GM12878 (cell line): ENCODE measurements around the gene KAT2B.

ENCODE experiments used
- CTCF ChIP-seq, 3 experiments: IDR thresholded peaks in 2 of 3; conservative IDR thresholded peaks in 1 of 3; 2 replicates each; pipeline ENCODE4 v1.5.1; 2011; ENCODE audit warnings: low read depth in 3 of 3, low read length in 3 of 3, mild to moderate bottlenecking in 3 of 3, control low read depth in 2 of 3, moderate library complexity in 2 of 3, inconsistent platforms in 1 of 3, mixed read lengths in 1 of 3; ENCODE audit not compliant: control insufficient read depth in 2 of 3, insufficient read depth in 1 of 3; ENCODE audit errors: extremely low read depth in 1 of 3
- FOS ChIP-seq: IDR thresholded peaks from 3 replicates; pipeline ENCODE4 v1.6.1; 2011; ENCODE audit warnings: borderline replicate concordance; ENCODE audit not compliant: insufficient read length; ENCODE audit errors: extremely low read depth
- FOXK2 ChIP-seq: fragments of 450-650 bp; IDR thresholded peaks from 2 replicates; pipeline ENCODE4 v1.6.1; 2017; ENCODE audit warnings: mild to moderate bottlenecking, moderate library complexity
- SMC3 ChIP-seq: IDR thresholded peaks from 2 replicates; pipeline ENCODE4 v1.6.1; 2011; ENCODE audit warnings: low read length, improper control_type of control experiment, borderline replicate concordance
- TCF7 ChIP-seq: IDR thresholded peaks from 2 replicates; pipeline ENCODE4 v1.6.1; 2014; ENCODE audit warnings: antibody characterized with exemption, borderline replicate concordance
- ZBTB33 ChIP-seq: fragments of 450-650 bp; IDR thresholded peaks from 2 replicates; pipeline ENCODE4 v1.6.1; 2017; ENCODE audit warnings: mild to moderate bottlenecking

GRCh38 chr3:20047976-20048883 is 8.0 kb downstream of the KAT2B start:
- TF ChIP-seq CTCF (IDR thresholded peaks at IDR 0.05 in 2 of 3, conservative IDR thresholded peaks at IDR 0.05 in 1 of 3; ENCODE audit: control insufficient read depth in 2 of 3, extremely low read depth in 1 of 3, insufficient read depth in 1 of 3, low read depth in 3 of 3, low read length in 3 of 3): no peak
- TF ChIP-seq SMC3: no peak
- TF ChIP-seq FOXK2: no peak
- TF ChIP-seq FOS: no peak
- TF ChIP-seq ZBTB33: no peak
- TF ChIP-seq TCF7: no peak
